ENCODE results near the gene ACBD4. TPM values are rescaled to one million over a fixed set of nuclear protein-coding genes. Genes with fewer than 3 reads are reported as not detected.

The ACBD4 gene
- total RNA-seq, 5 donors from 2014 or later (not counting 1 experiment from before 2014, with no cell fraction given): 28.4 to 48.5 (median 38.9) TPM

GRCh38 chr17:45148183-45149036 lies 12.9 kb downstream of the ACBD4 start, which contains the start of gene HEXIM1:
TSS of gene HEXIM1 (plus strand) at chr17:45148475. CDS start at chr17:45149191, 716 bp downstream.
- POLR2A ChIA-PET: interaction anchor here (0.6 to 4.3 kb wide), 21 partner anchors 9 to 872 kb away, joined by 3 to 45 read pairs (median 5); partner anchors contain the start of genes ACBD4 (in 2 of the 2), HEXIM2 (in 2 of the 2) and NMT1 (in 1 of the 2)
- CTCF ChIA-PET: interaction anchor here (0.5 to 7.3 kb wide), 18 partner anchors 12 to 1788 kb away, joined by 3 to 277 read pairs (median 4); partner anchors contain the start of genes ACBD4 (in 2 of the 2), HEXIM2 (in 1 of the 2) and MAP3K14 (in 1 of the 2)
- Mint-ChIP-seq H3K4me3 (peak within 1 kb of the TSS; percentile 93 to 100 (median 97)), H3K4me1 (peaks cover 59 to 67% (median 61%) of the 10 kb centered on the region in 3 donors), H3K36me3 (no peaks in the 10 kb centered on the region), H3K9me3 (no peaks in the 10 kb centered on the region), H3K27ac (peak within 1 kb of the TSS; percentile 99 to 100), H3K27me3 (peaks cover 0 to 2% of the 10 kb centered on the region in 2 donors)
- ATAC-seq (replicated peaks in 1 of 4) (peak; percentile 77 to 83 (median 81)), DNase-seq (peak; percentile 97 to 100 (median 99))
- Histone ChIP-seq H3K4me1 (ENCODE audit: control insufficient read depth in 1 of 2, extremely low read depth in 1 of 2, insufficient read depth in 2 of 2, low read length in 2 of 2) (peaks cover 31 to 73% of the 10 kb centered on the region in 2 experiments), H3K36me3 (ENCODE audit: control insufficient read depth in 2 of 2, extremely low read depth in 1 of 2, insufficient read depth in 1 of 2, low read length in 1 of 2) (peaks cover 0 to 5% of the 10 kb centered on the region in 2 donors), H3K4me3 (ENCODE audit: control insufficient read depth in 1 of 2, extremely low read depth in 1 of 2, low read length in 1 of 2) (peak within 1 kb of the TSS; percentile 76 to 99), H3K27me3 (replicated peaks in 1 of 2; ENCODE audit: control insufficient read depth in 2 of 2, extremely low read depth in 1 of 2, insufficient read depth in 2 of 2, low read length in 1 of 2) (no peaks in the 10 kb centered on the region), H3K27ac (ENCODE audit: low read length) (peak within 1 kb of the TSS; percentile 97), H3K9me3 (no peaks in the 10 kb centered on the region)
- under 1% methylated on average over 51 of the region's 58 CpGs for WGBS (ENCODE audit: insufficient coverage)

- WGBS (ENCODE audit: insufficient coverage): 0% methylated on average over 24 of the region's 32 CpGs
- Histone ChIP-seq H3K27ac (ENCODE audit: low read length) (peak overlapping the region; percentile 76), H3K9me3 (no peaks in the 10 kb centered on the region), H3K27me3 (replicated peaks in 1 of 2; ENCODE audit: control insufficient read depth in 2 of 2, extremely low read depth in 1 of 2, insufficient read depth in 2 of 2, low read length in 1 of 2) (no peaks in the 10 kb centered on the region), H3K36me3 (ENCODE audit: control insufficient read depth in 2 of 2, extremely low read depth in 1 of 2, insufficient read depth in 1 of 2, low read length in 1 of 2) (peaks cover 0 to 5% of the 10 kb centered on the region in 2 donors), H3K4me3 (ENCODE audit: control insufficient read depth in 1 of 2, extremely low read depth in 1 of 2, low read length in 1 of 2) (peak overlapping the region; percentile 76 to 99), H3K4me1 (ENCODE audit: control insufficient read depth in 1 of 2, extremely low read depth in 1 of 2, insufficient read depth in 2 of 2, low read length in 2 of 2) (peaks cover 31 to 69% of the 10 kb centered on the region in 2 experiments)
- Mint-ChIP-seq H3K27me3 (peaks cover 0 to 2% of the 10 kb centered on the region in 2 donors), H3K36me3 (no peaks in the 10 kb centered on the region), H3K4me1 (peaks cover 52 to 60% (median 55%) of the 10 kb centered on the region in 3 donors), H3K9me3 (no peaks in the 10 kb centered on the region), H3K27ac (peak overlapping the region; percentile 99 to 100), H3K4me3 (peak overlapping the region; percentile 93 to 100 (median 97))
- CTCF ChIA-PET: interaction anchor here (0.5 to 7.3 kb wide), 21 partner anchors 12 to 1788 kb away, joined by 3 to 277 read pairs (median 4); partner anchors contain the start of genes ACBD4 (in 2 of the 2), HEXIM2 (in 1 of the 2) and MAP3K14 (in 1 of the 2)
- ATAC-seq (replicated peaks in 1 of 4) (peak; percentile 17 to 30 (median 23)), DNase-seq (peak; percentile 42 to 82 (median 64))
- POLR2A ChIA-PET: interaction anchor here (0.6 to 4.3 kb wide), 14 partner anchors 9 to 872 kb away, joined by 3 to 45 read pairs (median 6); partner anchors contain the start of genes ACBD4 (in 2 of the 2), HEXIM2 (in 2 of the 2) and NMT1 (in 1 of the 2)
These were observed 13.7 kb downstream of the ACBD4 start for GRCh38 chr17:45149037-45149668.

GRCh38 chr17:45149669-45150664 lies 14.5 kb downstream of the ACBD4 start:
- under 1% methylated on average over 44 of the region's 56 CpGs for WGBS (ENCODE audit: insufficient coverage)
- H3K9me3 Mint-ChIP-seq: no peaks in the 10 kb centered on the region
- peaks cover 49 to 57% (median 55%) of the 10 kb centered on the region in 3 donors for H3K4me1 Mint-ChIP-seq
- DNase-seq: peak in 12 of 35 experiments; percentile 15 to 62 (median 32)
- peaks cover 25 to 66% of the 10 kb centered on the region in 2 experiments for H3K4me1 ChIP-seq (ENCODE audit: control insufficient read depth in 1 of 2, extremely low read depth in 1 of 2, insufficient read depth in 2 of 2, low read length in 2 of 2)
- no peaks in the 10 kb centered on the region for H3K9me3 ChIP-seq
- H3K27ac ChIP-seq (ENCODE audit: low read length): peak overlapping the region; percentile 76
- no peaks in the 10 kb centered on the region for H3K27me3 ChIP-seq (replicated peaks in 1 of 2; ENCODE audit: control insufficient read depth in 2 of 2, extremely low read depth in 1 of 2, insufficient read depth in 2 of 2, low read length in 1 of 2)
- H3K4me3 ChIP-seq (ENCODE audit: control insufficient read depth in 1 of 2, extremely low read depth in 1 of 2, low read length in 1 of 2): peak overlapping the region; percentile 76 to 99
- H3K36me3 ChIP-seq (ENCODE audit: control insufficient read depth in 2 of 2, extremely low read depth in 1 of 2, insufficient read depth in 1 of 2, low read length in 1 of 2): peaks cover 0 to 5% of the 10 kb centered on the region in 2 donors
- ATAC-seq (replicated peaks in 1 of 4): no peak
- H3K36me3 Mint-ChIP-seq: no peaks in the 10 kb centered on the region
- POLR2A ChIA-PET: interaction anchor here (0.6 to 4.3 kb wide), 6 partner anchors 9 to 66 kb away, joined by 3 to 45 read pairs (median 7); partner anchors contain the start of genes ACBD4 (in 1 of the 2) and HEXIM2 (in 1 of the 2)
- peak overlapping the region; percentile 99 to 100 for H3K27ac Mint-ChIP-seq
- CTCF ChIA-PET: interaction anchor here (0.6 to 7.3 kb wide), 17 partner anchors 11 to 237 kb away, joined by 3 to 277 read pairs (median 4); partner anchors contain the start of genes ACBD4 (in 2 of the 2), HEXIM2 (in 1 of the 2) and MAP3K14 (in 1 of the 2)
- H3K27me3 Mint-ChIP-seq: peaks cover 0 to 2% of the 10 kb centered on the region in 2 donors
- H3K4me3 Mint-ChIP-seq: peak overlapping the region; percentile 93 to 100 (median 97)

- Histone ChIP-seq H3K27ac (ENCODE audit: low read length) (peak overlapping the region; percentile 76), H3K4me3 (ENCODE audit: control insufficient read depth in 1 of 2, extremely low read depth in 1 of 2, low read length in 1 of 2) (peak overlapping the region; percentile 2 to 76), H3K4me1 (ENCODE audit: control insufficient read depth in 1 of 2, extremely low read depth in 1 of 2, insufficient read depth in 2 of 2, low read length in 2 of 2) (peaks cover 23 to 60% of the 10 kb centered on the region in 2 experiments), H3K27me3 (replicated peaks in 1 of 2; ENCODE audit: control insufficient read depth in 2 of 2, extremely low read depth in 1 of 2, insufficient read depth in 2 of 2, low read length in 1 of 2) (no peaks in the 10 kb centered on the region), H3K36me3 (ENCODE audit: control insufficient read depth in 2 of 2, extremely low read depth in 1 of 2, insufficient read depth in 1 of 2, low read length in 1 of 2) (peaks cover 0 to 4% of the 10 kb centered on the region in 2 donors), H3K9me3 (no peaks in the 10 kb centered on the region)
- Mint-ChIP-seq H3K4me1 (peaks cover 46 to 61% (median 55%) of the 10 kb centered on the region in 3 donors), H3K9me3 (no peaks in the 10 kb centered on the region), H3K4me3 (peak overlapping the region; percentile 42 to 100 (median 57)), H3K27ac (peak overlapping the region; percentile 83 to 87), H3K36me3 (peaks cover 1% of the 10 kb centered on the region), H3K27me3 (peaks cover 0 to 2% of the 10 kb centered on the region in 2 donors)
- ChIA-PET CTCF (interaction anchor here (0.6 to 7.3 kb wide), 20 partner anchors 10 to 240 kb away, joined by 3 to 277 read pairs (median 4); partner anchors contain the start of genes ACBD4 (in 2 of the 2), HEXIM2 (in 1 of the 2), MAP3K14 (in 1 of the 2) and NMT1 (in 1 of the 2)), POLR2A (interaction anchor here (0.6 to 4.3 kb wide), 12 partner anchors 9 to 1429 kb away, joined by 3 to 45 read pairs (median 4); partner anchors contain the start of genes ACBD4 (in 2 of the 2) and HEXIM2 (in 1 of the 2))
- WGBS (ENCODE audit: insufficient coverage): 100% methylated on average over 1 of the region's 8 CpGs
- ATAC-seq (replicated peaks in 1 of 4) (no peak), DNase-seq (no peak)
These were observed 15.7 kb downstream of the ACBD4 start for GRCh38 chr17:45150911-45151809.

Data from T-cell (primary cell).